HL-60 (cell line): ENCODE results near the gene FCRL1.

Experiments used
- POLR2AphosphoS5 ChIP-seq: IDR thresholded peaks from 2 replicates; pipeline ENCODE4 v1.6.1; 2012; ENCODE audit warnings: low read depth
- TF ChIP-seq, protein P1 (sequence below): IDR thresholded peaks from one replicate; pipeline ENCODE4 v1.5.1; 2011; ENCODE audit warnings: low read length, control low read depth, inconsistent platforms; ENCODE audit not compliant: insufficient read depth

DNA sequence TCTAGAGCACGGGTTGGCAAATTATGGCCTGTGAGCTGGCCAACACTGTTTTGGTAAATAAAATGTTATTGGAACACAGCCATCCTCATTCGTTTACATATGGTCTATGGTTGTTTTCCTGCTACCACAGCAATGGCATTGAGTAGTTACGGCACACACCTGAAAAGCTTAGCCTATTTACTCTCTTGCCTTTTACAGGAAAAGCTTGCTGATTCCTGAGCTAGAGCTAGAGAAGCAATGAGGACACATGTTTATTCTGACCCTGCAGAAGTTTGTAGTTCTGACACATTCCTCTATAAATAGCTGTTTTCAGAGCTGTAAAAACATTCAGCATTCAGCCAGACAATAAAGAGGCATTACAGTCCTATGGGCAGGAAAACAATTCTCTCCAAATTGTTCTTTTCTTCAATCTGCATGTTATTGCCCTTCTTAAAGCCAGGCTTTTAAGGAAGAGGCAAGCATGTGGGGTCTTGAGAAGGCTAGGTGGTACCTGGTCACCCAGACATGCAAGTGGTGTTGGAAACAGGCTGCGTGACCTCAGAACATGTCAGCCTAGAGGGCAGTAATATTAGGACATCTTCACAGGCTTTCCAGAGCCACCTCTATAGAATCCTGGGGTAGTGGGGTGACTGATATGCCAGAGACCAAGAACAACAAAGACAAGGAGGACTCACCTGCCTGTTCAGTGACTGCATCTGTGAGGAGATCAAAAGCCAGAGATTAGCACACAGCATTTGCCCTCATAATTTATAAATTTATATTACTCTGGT, 44.6 kb downstream of the FCRL1 start:
- no peak for TF ChIP-seq POLR2AphosphoS5
- TF ChIP-seq, protein P1, sequence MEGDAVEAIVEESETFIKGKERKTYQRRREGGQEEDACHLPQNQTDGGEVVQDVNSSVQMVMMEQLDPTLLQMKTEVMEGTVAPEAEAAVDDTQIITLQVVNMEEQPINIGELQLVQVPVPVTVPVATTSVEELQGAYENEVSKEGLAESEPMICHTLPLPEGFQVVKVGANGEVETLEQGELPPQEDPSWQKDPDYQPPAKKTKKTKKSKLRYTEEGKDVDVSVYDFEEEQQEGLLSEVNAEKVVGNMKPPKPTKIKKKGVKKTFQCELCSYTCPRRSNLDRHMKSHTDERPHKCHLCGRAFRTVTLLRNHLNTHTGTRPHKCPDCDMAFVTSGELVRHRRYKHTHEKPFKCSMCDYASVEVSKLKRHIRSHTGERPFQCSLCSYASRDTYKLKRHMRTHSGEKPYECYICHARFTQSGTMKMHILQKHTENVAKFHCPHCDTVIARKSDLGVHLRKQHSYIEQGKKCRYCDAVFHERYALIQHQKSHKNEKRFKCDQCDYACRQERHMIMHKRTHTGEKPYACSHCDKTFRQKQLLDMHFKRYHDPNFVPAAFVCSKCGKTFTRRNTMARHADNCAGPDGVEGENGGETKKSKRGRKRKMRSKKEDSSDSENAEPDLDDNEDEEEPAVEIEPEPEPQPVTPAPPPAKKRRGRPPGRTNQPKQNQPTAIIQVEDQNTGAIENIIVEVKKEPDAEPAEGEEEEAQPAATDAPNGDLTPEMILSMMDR, result no peak
